ENCODE data around the gene LMNTD1. TPM values are rescaled to one million over a fixed set of nuclear protein-coding genes. Genes with fewer than 3 reads are reported as not detected.
"Not testable (repeated sequence)": the region's sequence is repeated elsewhere in the genome, so short reads cannot be mapped to it uniquely, and the experiment has no call there.

LMNTD1 gene
- total RNA-seq, 1 experiment from 2014 or later: 2.8 TPM

- Histone ChIP-seq H3K4me3 (ENCODE audit: insufficient read depth, low read depth, low read length) (no peak overlapping the region), H3K27me3 (ENCODE audit: control insufficient read depth, insufficient read depth, low read length) (no peaks in the 10 kb centered on the region), H3K36me3 (replicated peaks; ENCODE audit: control insufficient read depth, insufficient read depth, low read length) (no peaks in the 10 kb centered on the region)
- DNase-seq: no peak
Measured at GRCh38 chr12:25449007-25449406, 104.1 kb downstream of the LMNTD1 start.

- Histone ChIP-seq H3K36me3 (replicated peaks; ENCODE audit: control insufficient read depth, insufficient read depth, low read length) (no peaks in the 10 kb centered on the region), H3K4me3 (ENCODE audit: insufficient read depth, low read depth, low read length) (no peak overlapping the region), H3K27me3 (ENCODE audit: control insufficient read depth, insufficient read depth, low read length) (no peaks in the 10 kb centered on the region)
- no peak for DNase-seq
Measured at GRCh38 chr12:25447046-25447445, 106.0 kb downstream of the LMNTD1 start.

DNA sequence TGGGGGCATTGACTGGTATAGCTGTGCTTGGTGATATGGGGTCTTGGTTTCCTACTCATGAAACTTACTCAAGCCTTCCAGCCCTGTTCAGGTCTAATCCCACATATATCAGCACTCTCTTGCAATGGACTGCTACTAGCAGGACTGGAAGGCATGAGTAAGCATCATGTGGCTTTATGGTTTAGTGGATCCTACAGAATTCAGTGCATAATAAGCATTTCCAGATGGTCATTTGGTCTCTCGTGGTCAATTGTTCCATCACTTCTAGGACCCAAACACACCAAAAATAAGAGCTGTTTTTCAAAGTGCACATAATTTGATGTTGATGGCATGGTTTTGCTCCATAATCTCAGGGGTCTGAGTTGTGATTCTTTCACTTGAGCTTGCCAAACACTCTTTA lies 114.4 kb downstream of the LMNTD1 start:
- DNase-seq: no peak

DNA sequence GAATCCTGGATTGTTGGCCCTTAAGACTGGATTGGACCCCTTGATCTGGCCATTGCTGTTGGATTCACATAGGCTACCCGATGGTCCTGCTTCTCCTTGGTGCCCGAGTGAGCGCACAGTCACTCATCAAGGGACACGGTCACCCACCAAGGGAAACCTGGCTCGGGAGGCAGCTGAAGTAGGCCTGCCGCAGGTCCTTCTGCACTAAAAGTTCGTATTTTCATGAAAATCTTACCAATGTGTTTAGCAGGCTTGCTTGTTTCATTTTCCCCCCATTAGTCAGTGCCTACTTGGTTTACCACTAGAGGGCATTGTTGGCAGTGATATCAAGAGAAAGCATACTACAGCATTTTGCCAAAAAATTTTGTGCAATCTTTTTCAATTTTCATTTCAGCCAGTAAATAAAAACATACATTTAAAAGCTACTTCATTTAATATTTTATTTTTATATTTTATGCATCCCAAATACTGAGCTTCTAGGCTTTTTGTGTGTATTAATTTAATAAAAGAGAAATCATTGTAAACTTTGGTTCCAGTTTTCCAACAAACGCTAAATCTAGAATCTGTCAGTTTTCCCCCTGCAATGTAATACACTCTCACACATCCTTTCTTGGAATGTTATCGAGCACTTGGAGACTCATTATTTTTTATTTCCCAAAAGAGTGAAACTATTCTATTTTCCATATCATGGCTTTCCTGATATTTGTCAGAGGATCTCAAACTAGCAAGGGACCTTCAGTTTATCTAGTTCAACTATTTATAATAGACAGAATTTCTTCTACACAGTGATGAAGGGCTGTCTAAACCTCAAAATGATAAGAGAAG lies 116.7 kb downstream of the LMNTD1 start:
- Histone ChIP-seq H3K4me3 (ENCODE audit: insufficient read depth, low read depth, low read length) (no peak overlapping the region), H3K27me3 (ENCODE audit: control insufficient read depth, insufficient read depth, low read length) (no peaks in the 10 kb centered on the region), H3K36me3 (replicated peaks; ENCODE audit: control insufficient read depth, insufficient read depth, low read length) (no peaks in the 10 kb centered on the region)
- peak; percentile 43 for DNase-seq

More for the DNA sequence above, 114.4 kb downstream of the LMNTD1 start:
- no peaks in the 10 kb centered on the region for H3K27me3 ChIP-seq (ENCODE audit: control insufficient read depth, insufficient read depth, low read length)
- no peak overlapping the region for H3K4me3 ChIP-seq (ENCODE audit: insufficient read depth, low read depth, low read length)
- H3K36me3 ChIP-seq (replicated peaks; ENCODE audit: control insufficient read depth, insufficient read depth, low read length): no peaks in the 10 kb centered on the region

DNA sequence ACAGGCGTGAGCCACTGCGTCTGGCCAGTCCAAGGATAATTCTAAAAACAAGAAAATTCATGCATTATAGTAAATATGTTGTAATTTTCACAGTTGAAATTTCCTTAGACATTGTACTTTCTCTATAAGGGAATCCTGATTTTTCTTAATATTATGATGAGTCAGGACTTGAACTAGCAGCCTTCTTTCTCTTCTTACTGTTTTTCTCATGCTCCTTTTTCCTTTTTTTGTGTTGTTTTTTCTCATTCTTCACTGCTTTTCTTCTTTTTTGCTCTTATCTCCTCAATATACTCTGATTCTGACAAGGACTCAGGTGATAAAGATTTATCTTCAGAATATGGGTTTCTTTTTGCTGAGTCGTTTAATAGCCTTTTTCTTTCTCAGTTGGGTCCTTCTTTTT lies 117.7 kb downstream of the LMNTD1 start:
- DNase-seq: no peak
- Histone ChIP-seq H3K4me3 (ENCODE audit: insufficient read depth, low read depth, low read length) (no peak overlapping the region), H3K27me3 (ENCODE audit: control insufficient read depth, insufficient read depth, low read length) (no peaks in the 10 kb centered on the region), H3K36me3 (replicated peaks; ENCODE audit: control insufficient read depth, insufficient read depth, low read length) (no peaks in the 10 kb centered on the region)

DNA sequence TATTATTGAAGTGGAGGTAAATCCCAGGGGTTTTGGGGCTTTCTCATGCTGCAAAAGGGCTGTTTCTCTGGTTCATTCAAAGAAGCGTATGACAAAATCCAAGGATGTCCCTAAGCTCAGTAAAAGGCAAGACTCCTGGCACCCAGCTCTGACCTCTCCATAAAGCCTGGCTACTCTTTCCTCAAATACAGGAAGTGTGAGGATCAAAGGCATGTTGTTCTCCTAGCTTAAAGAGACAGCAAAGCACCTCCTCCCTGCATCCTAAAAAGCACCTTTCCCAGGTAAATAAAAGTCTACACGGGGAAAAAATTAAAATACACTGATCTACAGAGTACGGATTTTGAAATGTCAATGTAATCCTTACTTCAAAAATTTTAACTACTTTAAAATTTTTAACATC lies 118.6 kb downstream of the LMNTD1 start:
- H3K27me3 ChIP-seq (ENCODE audit: control insufficient read depth, insufficient read depth, low read length): no peaks in the 10 kb centered on the region
- no peak overlapping the region for H3K4me3 ChIP-seq (ENCODE audit: insufficient read depth, low read depth, low read length)
- no peak for DNase-seq
- no peaks in the 10 kb centered on the region for H3K36me3 ChIP-seq (replicated peaks; ENCODE audit: control insufficient read depth, insufficient read depth, low read length)

DNA sequence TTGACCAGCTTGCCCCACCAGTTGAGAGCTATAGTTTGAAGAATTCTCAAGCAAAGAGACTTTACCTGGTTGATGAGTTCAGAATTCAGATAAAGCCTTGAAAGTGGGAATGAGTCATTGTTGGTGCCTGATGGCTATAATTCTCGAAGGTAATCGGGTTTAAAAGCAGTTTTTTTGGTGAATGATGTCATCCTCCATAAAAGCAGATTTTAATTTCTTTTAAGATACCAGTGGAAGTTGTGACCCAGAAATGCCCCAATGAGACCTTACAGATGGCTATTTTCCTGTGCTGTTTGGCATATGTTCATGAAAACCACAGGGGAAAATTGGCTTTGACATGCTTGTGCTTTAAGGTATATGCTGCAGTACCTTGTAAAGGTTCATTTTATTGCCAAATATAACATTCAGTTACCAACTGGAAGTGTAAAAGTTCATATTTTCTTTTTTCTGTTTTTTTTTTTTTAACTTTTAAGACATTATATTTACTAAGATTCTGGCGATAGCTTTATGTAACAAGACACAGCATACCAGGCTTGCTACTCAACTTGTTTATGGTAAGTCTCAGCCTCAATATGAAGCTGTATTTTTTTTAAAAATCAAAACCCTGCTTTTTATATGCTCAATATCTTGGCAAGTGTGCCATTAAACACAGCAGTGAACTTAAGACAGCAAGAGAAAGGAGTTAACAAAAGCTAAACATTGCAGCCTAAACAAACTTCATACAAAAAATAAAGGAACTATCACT lies 119.3 kb downstream of the LMNTD1 start:
- DNase-seq: no peak
- Histone ChIP-seq H3K4me3 (ENCODE audit: insufficient read depth, low read depth, low read length) (no peak overlapping the region), H3K36me3 (replicated peaks; ENCODE audit: control insufficient read depth, insufficient read depth, low read length) (no peaks in the 10 kb centered on the region), H3K27me3 (ENCODE audit: control insufficient read depth, insufficient read depth, low read length) (no peaks in the 10 kb centered on the region)

- no peaks in the 10 kb centered on the region for H3K27me3 ChIP-seq (ENCODE audit: control insufficient read depth, insufficient read depth, low read length)
- H3K36me3 ChIP-seq (replicated peaks; ENCODE audit: control insufficient read depth, insufficient read depth, low read length): no peaks in the 10 kb centered on the region
- DNase-seq: no peak
- no peak overlapping the region for H3K4me3 ChIP-seq (ENCODE audit: insufficient read depth, low read depth, low read length)
Measured at GRCh38 chr12:25433024-25433423, 120.1 kb downstream of the LMNTD1 start.

- H3K27me3 ChIP-seq (ENCODE audit: control insufficient read depth, insufficient read depth, low read length): no peaks in the 10 kb centered on the region
- no peak for DNase-seq
- H3K4me3 ChIP-seq (ENCODE audit: insufficient read depth, low read depth, low read length): no peak overlapping the region
- H3K36me3 ChIP-seq (replicated peaks; ENCODE audit: control insufficient read depth, insufficient read depth, low read length): no peaks in the 10 kb centered on the region
Measured at GRCh38 chr12:25427337-25428249, 125.5 kb downstream of the LMNTD1 start.

DNA sequence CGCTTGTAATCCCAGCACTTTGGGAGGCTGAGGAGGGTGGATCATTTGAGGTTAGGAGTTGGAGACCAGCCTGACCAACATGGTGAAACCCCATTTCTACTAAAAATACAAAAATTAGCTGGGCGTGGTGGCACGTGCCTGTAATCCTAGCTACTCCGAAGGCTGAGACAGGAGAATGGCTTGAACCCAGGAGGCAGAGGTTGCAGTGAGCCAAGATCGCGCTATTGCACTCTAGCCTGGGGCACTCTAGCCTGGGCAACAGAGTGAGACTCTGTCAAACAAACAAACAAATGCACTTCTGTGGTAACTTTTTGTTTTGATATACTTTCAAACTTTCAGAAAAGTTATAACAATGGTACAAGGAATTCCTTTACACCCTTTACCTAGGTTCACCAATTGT lies 126.3 kb downstream of the LMNTD1 start:
- not testable (repeated sequence) for H3K4me3 ChIP-seq (ENCODE audit: insufficient read depth, low read depth, low read length); DNase-seq; H3K36me3 ChIP-seq (replicated peaks; ENCODE audit: control insufficient read depth, insufficient read depth, low read length); H3K27me3 ChIP-seq (ENCODE audit: control insufficient read depth, insufficient read depth, low read length)
